ENCODE measurements around the gene SEMA4C.

The SEMA4C gene

GRCh38 chr2:96895032-96895745 is 25.3 kb upstream of the SEMA4C start:
- no peak for TF ChIP-seq CTCF (IDR thresholded peaks at IDR 0.05)

- no peak for TF ChIP-seq CTCF (IDR thresholded peaks at IDR 0.05)
These were observed 24.3 kb upstream of the SEMA4C start for GRCh38 chr2:96894151-96894531.

- no peak for TF ChIP-seq CTCF (IDR thresholded peaks at IDR 0.05)
These were observed 23.6 kb upstream of the SEMA4C start for GRCh38 chr2:96893289-96894150.

GRCh38 chr2:96891591-96892333 is 21.9 kb upstream of the SEMA4C start:
- no peak for TF ChIP-seq CTCF (IDR thresholded peaks at IDR 0.05)

GRCh38 chr2:96890726-96891385 is 21.0 kb upstream of the SEMA4C start:
- no peak for TF ChIP-seq CTCF (IDR thresholded peaks at IDR 0.05)

- no peak for TF ChIP-seq CTCF (IDR thresholded peaks at IDR 0.05)
These were observed 20.4 kb upstream of the SEMA4C start for GRCh38 chr2:96890252-96890651.

All from LNCAP (cell line).